RCC 7860 (cell line): ENCODE measurements around the gene TMEM53.
"Not testable (repeated sequence)": the region's sequence is repeated elsewhere in the genome, so short reads cannot be mapped to it uniquely, and the experiment has no call there.

Experiments
- DNase-seq: peaks from one replicate; pipeline ENCODE4 v3.0.0-alpha.2; 2015; ENCODE audit warnings: low spot score
- FAIRE-seq: peaks from 2 replicates; lab custom pipeline; 2012; peaks lifted over from hg19 to GRCh38; lab: Jason Lieb, UNC

Gene TMEM53

GRCh38 chr1:44699375-44699774, 25.1 kb upstream of the TMEM53 start:
- not testable (repeated sequence) for FAIRE-seq, DNase-seq

GRCh38 chr1:44698138-44698537, 23.9 kb upstream of the TMEM53 start:
- DNase-seq (no peak), FAIRE-seq (no peak)

- DNase-seq = no peak
- FAIRE-seq = no peak
Observed at GRCh38 chr1:44696789-44697345, 22.6 kb upstream of the TMEM53 start.

GRCh38 chr1:44696101-44696500, 21.8 kb upstream of the TMEM53 start:
- no peak for FAIRE-seq

GRCh38 chr1:44695671-44696070, 21.4 kb upstream of the TMEM53 start:
- DNase-seq (no peak), FAIRE-seq (no peak)

More at GRCh38 chr1:44696101-44696500, 21.8 kb upstream of the TMEM53 start:
- no peak for DNase-seq

GRCh38 chr1:44694863-44695478, 20.7 kb upstream of the TMEM53 start:
- FAIRE-seq (no peak), DNase-seq (no peak)

GRCh38 chr1:44693900-44694299, 19.6 kb upstream of the TMEM53 start:
- FAIRE-seq (no peak), DNase-seq (no peak)

- DNase-seq (no peak), FAIRE-seq (no peak)
Observed at GRCh38 chr1:44693159-44693558, 18.9 kb upstream of the TMEM53 start.

- DNase-seq = no peak
- FAIRE-seq = no peak
Observed at GRCh38 chr1:44689447-44689765, 15.1 kb upstream of the TMEM53 start.

- no peak for DNase-seq
- FAIRE-seq = no peak
Observed at GRCh38 chr1:44688760-44689446, 14.6 kb upstream of the TMEM53 start.

GRCh38 chr1:44685881-44686280, 11.6 kb upstream of the TMEM53 start:
- DNase-seq (no peak), FAIRE-seq (no peak)

GRCh38 chr1:44685218-44685617, 10.9 kb upstream of the TMEM53 start:
- FAIRE-seq (no peak), DNase-seq (no peak)

GRCh38 chr1:44684525-44684924, 10.2 kb upstream of the TMEM53 start:
- FAIRE-seq = no peak

GRCh38 chr1:44682883-44683265, 8.6 kb upstream of the TMEM53 start:
- no peak for DNase-seq
- FAIRE-seq = no peak

More at GRCh38 chr1:44684525-44684924, 10.2 kb upstream of the TMEM53 start:
- no peak for DNase-seq

GRCh38 chr1:44681905-44682882, 7.9 kb upstream of the TMEM53 start:
- FAIRE-seq = no peak
- no peak for DNase-seq

- no peak for DNase-seq
- FAIRE-seq = no peak
Observed at GRCh38 chr1:44679468-44679867, 5.2 kb upstream of the TMEM53 start.

- no peak for FAIRE-seq
Observed at GRCh38 chr1:44678626-44679025, 4.3 kb upstream of the TMEM53 start.

GRCh38 chr1:44678120-44678519, 3.8 kb upstream of the TMEM53 start:
- FAIRE-seq (no peak), DNase-seq (no peak)

More at GRCh38 chr1:44678626-44679025, 4.3 kb upstream of the TMEM53 start:
- DNase-seq = no peak

GRCh38 chr1:44677201-44677766, 3.0 kb upstream of the TMEM53 start:
- peak; percentile 12 for DNase-seq
- FAIRE-seq = no peak

GRCh38 chr1:44676484-44677200, 2.4 kb upstream of the TMEM53 start:
- peak; percentile 23 for DNase-seq
- no peak for FAIRE-seq
